Panc1 (cell line): ENCODE data around the gene VWA8. TPM values are rescaled to one million over a fixed set of nuclear protein-coding genes. Genes with fewer than 3 reads are reported as not detected.

ENCODE experiments used
- ATAC-seq: fragments of 200-7000 bp; cut with Tn5 transposase; 2 replicates; pipeline ENCODE4 v1.9.1; 2020; ENCODE audit warnings: mild to moderate bottlenecking, moderate library complexity
- BruUV-seq: library from RNA; stranded (reverse); fragments of 400-500 nt; replicated peaks from 2 replicates; lab custom pipeline; 2021; lab: Mats Ljungman, UMichigan
- CTCF ChIA-PET: fragments of 300-600 bp; sonication (Branson Sonifier 250); formaldehyde crosslinking; loops from one replicate; lab custom pipeline; 2022; ENCODE audit warnings: antibody characterized with exemption; lab: Charles Lee
- POLR2A ChIA-PET: fragments of 300-600 bp; sonication (Branson Sonifier 250); formaldehyde crosslinking; loops from one replicate; lab custom pipeline; 2022; ENCODE audit warnings: antibody characterized with exemption; lab: Charles Lee
- DNase-seq: peaks from one replicate; pipeline ENCODE4 v3.0.0-alpha.2; 2010; ENCODE audit warnings: low read depth, low spot score
- H3K27ac ChIP-seq: 2 replicates; pipeline ENCODE4 v1.5.1; 2011; ENCODE audit warnings: mild to moderate bottlenecking, low read length, inconsistent platforms
- H3K27me3 ChIP-seq: fragments of 200-500 bp; sonication (Bioruptor generic); 2 replicates; pipeline ENCODE4 v1.6.0; 2014; ENCODE audit warnings: low read length, inconsistent platforms; ENCODE audit not compliant: control insufficient read depth, insufficient read depth
- H3K36me3 ChIP-seq: fragments of 200-500 bp; sonication (Bioruptor generic); 2 replicates; pipeline ENCODE4 v1.5.1; 2014; ENCODE audit warnings: inconsistent platforms, mild to moderate bottlenecking, low read length, moderate library complexity; ENCODE audit not compliant: control insufficient read depth, insufficient read depth
- H3K4me1 ChIP-seq: 2 replicates; pipeline ENCODE4 v1.5.1; 2011; ENCODE audit warnings: inconsistent platforms, mild to moderate bottlenecking, low read length, moderate library complexity; ENCODE audit not compliant: control insufficient read depth, insufficient read depth
- H3K4me3 ChIP-seq, 2 experiments: 2 replicates each; pipeline ENCODE4 v1.5.1; 2011 to 2012; ENCODE audit warnings: low read depth in 2 of 2, low read length in 2 of 2, mild to moderate bottlenecking in 2 of 2, inconsistent platforms in 1 of 2, moderate library complexity in 1 of 2
- H3K9me3 ChIP-seq: fragments of 200-500 bp; sonication (Bioruptor generic); 2 replicates; pipeline ENCODE4 v1.5.1; 2014; ENCODE audit warnings: low read depth, mild to moderate bottlenecking, inconsistent platforms, low read length, moderate library complexity; ENCODE audit not compliant: control insufficient read depth, insufficient read depth
- CTCF ChIP-seq: fragments of 450-650 bp; IDR thresholded peaks from 2 replicates; pipeline ENCODE4 v1.5.1; 2017; ENCODE audit warnings: mild to moderate bottlenecking
- POLR2AphosphoS5 ChIP-seq: IDR thresholded peaks from 2 replicates; pipeline ENCODE4 v1.6.1; 2012; ENCODE audit warnings: mild to moderate bottlenecking, low read depth, low read length, moderate library complexity
- REST ChIP-seq, 2 experiments: IDR thresholded peaks; 2 replicates each; pipeline ENCODE4 v1.6.1; 2011 to 2012; ENCODE audit warnings: low read depth in 2 of 2, control low read depth in 1 of 2, low read length in 1 of 2, mild to moderate bottlenecking in 1 of 2, moderate library complexity in 1 of 2; ENCODE audit not compliant: insufficient read depth in 1 of 2
- SIN3A ChIP-seq: IDR thresholded peaks from 2 replicates; pipeline ENCODE4 v1.6.1; 2012; ENCODE audit warnings: low read depth, mild to moderate bottlenecking, low read length, moderate library complexity, borderline replicate concordance; ENCODE audit not compliant: insufficient read depth
- TCF7L2 ChIP-seq: IDR thresholded peaks from 2 replicates; pipeline ENCODE4 v1.6.1; 2011; ENCODE audit warnings: mild to moderate bottlenecking, low read depth, low read length, inconsistent platforms
- in situ Hi-C: cut with HindIII; loops from 2 replicates; pipeline ENCODE4 v1.10.0; 2016; ENCODE audit warnings: low sequenced_read_pairs, low pct_unique_long_range_greater_than_20kb
- intact Hi-C: fragments of 100-400 bp; cut with micrococcal nuclease; formaldehyde crosslinking; loops from one replicate; pipeline ENCODE4 v1.10.0; 2022; ENCODE audit not compliant: unreplicated experiment
- total RNA-seq: library from RNA; stranded (reverse); gene quantifications from one replicate; pipeline ENCODE4 v1.2.1, GENCODE V29; 2021; ENCODE audit not compliant: unreplicated experiment

The VWA8 gene
- total RNA-seq, 1 experiment from 2014 or later: 11.2 TPM

GRCh38 chr13:41643507-41643906, 317.4 kb downstream of the VWA8 start:
- H3K4me3 ChIP-seq: no peak overlapping the region
- H3K36me3 ChIP-seq: no peaks in the 10 kb centered on the region
- CTCF ChIA-PET: no interaction called here
- no peak for TF ChIP-seq POLR2AphosphoS5
- TF ChIP-seq SIN3A: no peak
- no peak for TF ChIP-seq REST (IDR thresholded peaks at IDR 0.05; ENCODE audit: insufficient read depth in 1 of 2, low read depth in 2 of 2, low read length in 1 of 2)
- TF ChIP-seq CTCF: no peak
- TF ChIP-seq TCF7L2: no peak
- no peaks in the 10 kb centered on the region for H3K9me3 ChIP-seq
- intact Hi-C loops (no loop called here), in situ Hi-C loops (no loop called here)
- peaks cover 13% of the 10 kb centered on the region for H3K4me1 ChIP-seq
- BruUV-seq: no TSS peak
- no peak overlapping the region; the same call in 1 of the 2 replicates for H3K27ac ChIP-seq
- no peaks in the 10 kb centered on the region for H3K27me3 ChIP-seq
- POLR2A ChIA-PET: no interaction called here
- DNase-seq (no peak), ATAC-seq (no peak)

GRCh38 chr13:41641961-41642360, 318.9 kb downstream of the VWA8 start:
- Histone ChIP-seq H3K36me3 (no peaks in the 10 kb centered on the region), H3K4me1 (peaks cover 1% of the 10 kb centered on the region), H3K27me3 (no peaks in the 10 kb centered on the region), H3K4me3 (no peak overlapping the region), H3K27ac (no peak overlapping the region), H3K9me3 (no peaks in the 10 kb centered on the region)
- POLR2A ChIA-PET: no interaction called here
- intact Hi-C loops: no loop called here
- no peak for ATAC-seq
- CTCF ChIA-PET: no interaction called here
- BruUV-seq: no TSS peak
- DNase-seq: no peak
- in situ Hi-C loops: no loop called here
- TF ChIP-seq SIN3A (no peak), REST (IDR thresholded peaks at IDR 0.05; ENCODE audit: insufficient read depth in 1 of 2, low read depth in 2 of 2, low read length in 1 of 2) (no peak), CTCF (no peak), TCF7L2 (no peak), POLR2AphosphoS5 (no peak)
